Glutamatergic neuron (in vitro differentiated cells): ENCODE results near the gene KIF18B. TPM values are rescaled to one million over a fixed set of nuclear protein-coding genes. Genes with fewer than 3 reads are reported as not detected.

Experiments
- DNase-seq: peaks from one replicate; pipeline ENCODE4 v3.0.0; 2022
- H3K27ac Mint-ChIP-seq: one replicate; pipeline ENCODE4 v1.8.0; 2020; ENCODE audit warnings: mild to moderate bottlenecking, mixed read lengths, inconsistent platforms; ENCODE audit not compliant: unreplicated experiment
- H3K27me3 Mint-ChIP-seq: one replicate; pipeline ENCODE4 v1.8.0; 2020; ENCODE audit warnings: mild to moderate bottlenecking, moderate library complexity, mixed read lengths, inconsistent platforms; ENCODE audit not compliant: unreplicated experiment
- H3K36me3 Mint-ChIP-seq: one replicate; pipeline ENCODE4 v1.8.0; 2020; ENCODE audit warnings: mild to moderate bottlenecking, mixed read lengths, inconsistent platforms; ENCODE audit not compliant: unreplicated experiment
- H3K4me1 Mint-ChIP-seq: one replicate; pipeline ENCODE4 v1.8.0; 2020; ENCODE audit warnings: mild to moderate bottlenecking, low read depth, mixed read lengths, inconsistent platforms; ENCODE audit not compliant: unreplicated experiment
- H3K4me3 Mint-ChIP-seq: one replicate; pipeline ENCODE4 v1.8.0; 2020; ENCODE audit warnings: mild to moderate bottlenecking, mixed read lengths, inconsistent platforms; ENCODE audit not compliant: unreplicated experiment
- H3K9me3 Mint-ChIP-seq: one replicate; pipeline ENCODE4 v1.8.0; 2020; ENCODE audit warnings: mild to moderate bottlenecking, moderate library complexity, mixed read lengths, inconsistent platforms; ENCODE audit not compliant: unreplicated experiment
- total RNA-seq: library from RNA; stranded (reverse); fragmentation: NEBNext Ultra II Directional; extraction: Animal tissue kit (Norgen Biotek cat#: 25700); gene quantifications from one replicate; pipeline ENCODE4 v1.2.1, GENCODE V29; 2021; ENCODE audit not compliant: unreplicated experiment
- TF ChIP-seq, protein P1 (sequence below): fragments of 200-600 bp; sonication (generic); IDR thresholded peaks from one replicate; pipeline ENCODE4 v1.5.0; 2021; ENCODE audit not compliant: partially characterized antibody, unreplicated experiment

KIF18B gene
- total RNA-seq, 1 donor from 2014 or later: 7.4 TPM

- peaks cover 12% of the 10 kb centered on the region for H3K4me1 Mint-ChIP-seq
- no peaks in the 10 kb centered on the region for H3K36me3 Mint-ChIP-seq
- peaks cover 8% of the 10 kb centered on the region for H3K9me3 Mint-ChIP-seq
- no peak overlapping the region for H3K4me3 Mint-ChIP-seq
- no peak overlapping the region for H3K27ac Mint-ChIP-seq
- no peak for DNase-seq
- H3K27me3 Mint-ChIP-seq: peaks cover 21% of the 10 kb centered on the region
- TF ChIP-seq, protein P1, sequence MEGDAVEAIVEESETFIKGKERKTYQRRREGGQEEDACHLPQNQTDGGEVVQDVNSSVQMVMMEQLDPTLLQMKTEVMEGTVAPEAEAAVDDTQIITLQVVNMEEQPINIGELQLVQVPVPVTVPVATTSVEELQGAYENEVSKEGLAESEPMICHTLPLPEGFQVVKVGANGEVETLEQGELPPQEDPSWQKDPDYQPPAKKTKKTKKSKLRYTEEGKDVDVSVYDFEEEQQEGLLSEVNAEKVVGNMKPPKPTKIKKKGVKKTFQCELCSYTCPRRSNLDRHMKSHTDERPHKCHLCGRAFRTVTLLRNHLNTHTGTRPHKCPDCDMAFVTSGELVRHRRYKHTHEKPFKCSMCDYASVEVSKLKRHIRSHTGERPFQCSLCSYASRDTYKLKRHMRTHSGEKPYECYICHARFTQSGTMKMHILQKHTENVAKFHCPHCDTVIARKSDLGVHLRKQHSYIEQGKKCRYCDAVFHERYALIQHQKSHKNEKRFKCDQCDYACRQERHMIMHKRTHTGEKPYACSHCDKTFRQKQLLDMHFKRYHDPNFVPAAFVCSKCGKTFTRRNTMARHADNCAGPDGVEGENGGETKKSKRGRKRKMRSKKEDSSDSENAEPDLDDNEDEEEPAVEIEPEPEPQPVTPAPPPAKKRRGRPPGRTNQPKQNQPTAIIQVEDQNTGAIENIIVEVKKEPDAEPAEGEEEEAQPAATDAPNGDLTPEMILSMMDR: no peak
Observed at GRCh38 chr17:44908761-44909326, 38.7 kb downstream of the KIF18B start.

- no peak for DNase-seq
- Mint-ChIP-seq H3K9me3 (peaks cover 8% of the 10 kb centered on the region), H3K4me3 (no peak overlapping the region), H3K36me3 (no peaks in the 10 kb centered on the region), H3K27me3 (peaks cover 21% of the 10 kb centered on the region), H3K27ac (no peak overlapping the region), H3K4me1 (peaks cover 12% of the 10 kb centered on the region)
- TF ChIP-seq, protein P1: no peak
Observed at GRCh38 chr17:44907729-44908470, 39.7 kb downstream of the KIF18B start.

- TF ChIP-seq, protein P1: no peak
- Mint-ChIP-seq H3K27me3 (peaks cover 18% of the 10 kb centered on the region), H3K27ac (no peak overlapping the region), H3K36me3 (no peaks in the 10 kb centered on the region), H3K9me3 (peaks cover 8% of the 10 kb centered on the region), H3K4me1 (peaks cover 12% of the 10 kb centered on the region), H3K4me3 (no peak overlapping the region)
- DNase-seq: no peak
Observed at GRCh38 chr17:44906763-44907728, 40.5 kb downstream of the KIF18B start.

DNA sequence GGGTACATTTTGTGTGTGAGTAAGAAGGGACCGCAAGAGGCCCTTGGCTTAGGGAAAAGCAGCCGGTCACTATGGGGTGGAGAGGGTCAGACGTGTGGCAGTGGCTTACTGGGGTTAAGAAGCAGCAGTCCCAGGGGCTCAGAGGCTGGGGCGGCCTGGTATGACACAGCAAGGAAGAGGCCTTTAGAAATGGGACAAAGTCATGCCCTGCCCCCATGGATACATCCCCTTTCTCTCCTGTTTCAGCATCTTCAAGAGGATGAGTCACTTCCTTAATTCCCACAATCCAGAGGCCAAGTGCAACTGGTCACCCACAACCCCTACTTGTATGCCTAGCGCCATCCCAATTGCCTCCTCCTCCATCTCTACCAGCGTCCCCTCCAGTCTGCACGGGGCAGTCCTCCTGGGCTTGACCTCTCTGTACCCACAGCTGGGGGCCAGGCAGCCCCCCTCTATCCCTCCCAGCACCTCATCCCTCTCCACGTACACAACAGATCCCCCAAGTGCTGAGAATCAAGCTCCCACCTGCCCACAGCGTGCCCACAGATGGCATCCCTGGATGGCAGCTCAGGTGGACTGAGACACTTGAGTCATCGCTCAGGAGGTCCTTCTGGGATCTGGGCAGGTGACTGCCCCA lies 41.4 kb downstream of the KIF18B start:
- no peak for DNase-seq
- H3K9me3 Mint-ChIP-seq: peaks cover 8% of the 10 kb centered on the region
- no peaks in the 10 kb centered on the region for H3K36me3 Mint-ChIP-seq
- TF ChIP-seq, protein P1: no peak
- H3K27me3 Mint-ChIP-seq: peaks cover 15% of the 10 kb centered on the region
- no peak overlapping the region for H3K27ac Mint-ChIP-seq
- H3K4me3 Mint-ChIP-seq: no peak overlapping the region
- H3K4me1 Mint-ChIP-seq: peaks cover 12% of the 10 kb centered on the region
